OCI-LY3 (cell line): ENCODE results near the gene DNAH14.

Experiments
- CTCF ChIP-seq: fragments of 200-600, 300-600 bp; sonication (generic); IDR thresholded peaks from 2 replicates; pipeline ENCODE4 v1.5.1; 2014; ENCODE audit warnings: antibody characterized with exemption, low read length, low read depth
- EZH2phosphoT487 ChIP-seq: fragments of 200-600 bp; shearing (Covaris generic); IDR thresholded peaks from 2 replicates; pipeline ENCODE4 v1.6.1; 2018; ENCODE audit warnings: antibody characterized with exemption, mixed run types, low read depth

DNA sequence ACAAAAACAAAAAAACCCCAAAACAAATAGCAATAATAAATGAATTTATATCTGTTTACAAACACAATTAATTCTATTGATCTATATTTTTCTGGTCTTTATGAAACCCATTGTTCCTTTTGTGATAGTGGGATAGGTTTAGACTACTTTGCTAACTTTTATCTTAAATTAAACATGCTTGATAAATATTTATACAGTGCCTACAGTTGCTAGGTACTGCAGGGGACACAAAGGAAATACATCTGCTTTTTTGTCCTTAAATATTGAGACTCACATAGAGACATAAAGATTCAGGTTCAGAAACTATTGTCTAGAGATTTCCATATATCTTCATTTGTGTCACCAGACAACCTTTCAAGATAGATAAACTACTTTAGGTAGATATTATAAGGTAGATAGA lies 8.5 kb upstream of the DNAH14 start:
- TF ChIP-seq CTCF (no peak), EZH2phosphoT487 (no peak)
